Amniotic epithelial cell (primary cell): ENCODE measurements around the gene MTO1.
"Not testable (repeated sequence)": the region's sequence is repeated elsewhere in the genome, so short reads cannot be mapped to it uniquely, and the experiment has no call there.

Experiments
- DNase-seq: peaks from one replicate; pipeline ENCODE4 v3.0.0-alpha.2; 2010; ENCODE audit warnings: low read depth

The MTO1 gene

GRCh38 chr6:73525546-73526330 is 64.2 kb downstream of the MTO1 start:
- DNase-seq: no peak

GRCh38 chr6:73528897-73529296 is 67.4 kb downstream of the MTO1 start:
- no peak for DNase-seq

- no peak for DNase-seq
Measured at GRCh38 chr6:73532293-73532692, 70.8 kb downstream of the MTO1 start.

- DNase-seq: no peak
Measured at GRCh38 chr6:73534628-73535027, 73.1 kb downstream of the MTO1 start.

- DNase-seq: no peak
Measured at GRCh38 chr6:73537677-73538076, 76.1 kb downstream of the MTO1 start.

- no peak for DNase-seq
Measured at GRCh38 chr6:73538116-73538779, 76.7 kb downstream of the MTO1 start.

GRCh38 chr6:73542481-73542880 is 80.9 kb downstream of the MTO1 start:
- not testable (repeated sequence) for DNase-seq

GRCh38 chr6:73542891-73543290 is 81.4 kb downstream of the MTO1 start:
- no peak for DNase-seq

- DNase-seq: no peak
Measured at GRCh38 chr6:73547036-73547435, 85.5 kb downstream of the MTO1 start.

GRCh38 chr6:73548458-73549446 is 87.2 kb downstream of the MTO1 start:
- no peak for DNase-seq

GRCh38 chr6:73551115-73551514 is 89.6 kb downstream of the MTO1 start:
- DNase-seq: not testable (repeated sequence)

GRCh38 chr6:73555380-73555949 is 93.9 kb downstream of the MTO1 start:
- DNase-seq: not testable (repeated sequence)

- no peak for DNase-seq
Measured at GRCh38 chr6:73556836-73557235, 95.3 kb downstream of the MTO1 start.
